IMR-90 (cell line): Measurements from ENCODE around the gene PKM. TPM values are rescaled to one million over a fixed set of nuclear protein-coding genes. Genes with fewer than 3 reads are reported as not detected.
"Not testable (repeated sequence)": the region's sequence is repeated elsewhere in the genome, so short reads cannot be mapped to it uniquely, and the experiment has no call there.

Experiments
- ATAC-seq: fragments of 200-7000 bp; cut with Tn5 transposase; 2 replicates; pipeline ENCODE4 v1.9.1; 2020; ENCODE audit warnings: low read depth, mild to moderate bottlenecking, moderate library complexity
- BruUV-seq: library from RNA; stranded (reverse); fragments of 400-500 nt; replicated peaks from 2 replicates; lab custom pipeline; 2021; lab: Mats Ljungman, UMichigan
- CTCF ChIA-PET: fragments of 300-600 bp; formaldehyde crosslinking; extraction: SDS; loops from one replicate; lab custom pipeline; 2021; ENCODE audit warnings: antibody characterized with exemption; lab: Yijun Ruan, JAX
- POLR2A ChIA-PET: fragments of 300-600 bp; sonication (Branson Sonifier 250); formaldehyde crosslinking; loops from one replicate; lab custom pipeline; 2022; ENCODE audit warnings: antibody characterized with exemption; ENCODE audit not compliant: unreplicated experiment; lab: Charles Lee
- DNase-seq: peaks from one replicate; pipeline ENCODE4 v3.0.0; 2013
- H2AFZ ChIP-seq: replicated peaks from 2 replicates; pipeline ENCODE3; 2013; ENCODE audit warnings: low read length, mild to moderate bottlenecking; ENCODE audit not compliant: poor library complexity
- H2AK5ac ChIP-seq: 2 replicates; pipeline ENCODE4 v1.6.1; 2013; ENCODE audit warnings: low read depth, low read length, inconsistent platforms
- H2AK9ac ChIP-seq: replicated peaks from 2 replicates; pipeline ENCODE3; 2013; ENCODE audit warnings: mild to moderate bottlenecking, low read depth, low read length, moderate library complexity; ENCODE audit not compliant: poor library complexity
- H2BK120ac ChIP-seq: 2 replicates; pipeline ENCODE4 v1.6.1; 2013; ENCODE audit warnings: low read depth, low read length, inconsistent platforms
- H2BK15ac ChIP-seq: 3 replicates; pipeline ENCODE4 v1.6.1; 2013; ENCODE audit warnings: low read depth, low read length, inconsistent platforms
- H2BK20ac ChIP-seq: 2 replicates; pipeline ENCODE4 v1.6.1; 2013; ENCODE audit warnings: low read depth, mild to moderate bottlenecking, inconsistent platforms, low read length, moderate library complexity
- H2BK5ac ChIP-seq: 2 replicates; pipeline ENCODE4 v1.6.1; 2013; ENCODE audit warnings: mild to moderate bottlenecking, low read depth, low read length, inconsistent platforms; ENCODE audit not compliant: poor library complexity, severe bottlenecking
- H3K14ac ChIP-seq: replicated peaks from 2 replicates; pipeline ENCODE4 v1.6.1; 2013; ENCODE audit warnings: low read depth, low read length, inconsistent platforms
- H3K18ac ChIP-seq: 2 replicates; pipeline ENCODE4 v1.6.1; 2013; ENCODE audit warnings: low read depth, low read length, control low read depth
- H3K23ac ChIP-seq: 2 replicates; pipeline ENCODE4 v1.6.1; 2013; ENCODE audit warnings: low read depth, low read length, inconsistent platforms
- H3K27ac ChIP-seq: 2 replicates; pipeline ENCODE4 v1.5.1; 2013; ENCODE audit warnings: mild to moderate bottlenecking, control low read depth, low read length; ENCODE audit not compliant: insufficient read depth
- H3K27me3 ChIP-seq: 2 replicates; pipeline ENCODE4 v1.6.1; 2013; ENCODE audit warnings: low read length; ENCODE audit not compliant: control insufficient read depth, insufficient read depth
- H3K36me3 ChIP-seq: 2 replicates; pipeline ENCODE4 v1.6.1; 2013; ENCODE audit warnings: low read length, mixed read lengths; ENCODE audit not compliant: control insufficient read depth, insufficient read depth
- H3K4ac ChIP-seq: 2 replicates; pipeline ENCODE4 v1.6.1; 2013; ENCODE audit warnings: low read depth, low read length, inconsistent platforms
- H3K4me1 ChIP-seq: 2 replicates; pipeline ENCODE4 v1.6.1; 2013; ENCODE audit warnings: low read length, mixed read lengths; ENCODE audit not compliant: control insufficient read depth, insufficient read depth
- H3K4me2 ChIP-seq: 2 replicates; pipeline ENCODE4 v1.6.1; 2013; ENCODE audit warnings: low read depth, mild to moderate bottlenecking, control low read depth, low read length, moderate library complexity
- H3K4me3 ChIP-seq: 2 replicates; pipeline ENCODE4 v1.5.1; 2013; ENCODE audit warnings: low read depth, mild to moderate bottlenecking, control low read depth, low read length, moderate library complexity; ENCODE audit not compliant: insufficient read depth
- H3K56ac ChIP-seq: 2 replicates; pipeline ENCODE4 v1.6.1; 2013; ENCODE audit warnings: low read length, inconsistent platforms; ENCODE audit not compliant: insufficient read depth; ENCODE audit errors: extremely low read depth
- H3K79me1 ChIP-seq, 2 experiments: 2 replicates each; pipeline ENCODE4 v1.6.1; 2013; ENCODE audit warnings: low read length in 2 of 2, inconsistent platforms in 1 of 2, low read depth in 1 of 2
- H3K9ac ChIP-seq: 2 replicates; pipeline ENCODE4 v1.6.1; 2013; ENCODE audit warnings: low read depth, low read length, control low read depth
- H3K9me1 ChIP-seq: 2 replicates; pipeline ENCODE4 v1.6.1; 2013; ENCODE audit warnings: low read length, inconsistent platforms; ENCODE audit not compliant: insufficient read depth
- H3K9me3 ChIP-seq: 2 replicates; pipeline ENCODE4 v1.6.1; 2013; ENCODE audit warnings: low read length; ENCODE audit not compliant: control insufficient read depth, insufficient read depth
- H4K20me1 ChIP-seq: 2 replicates; pipeline ENCODE4 v1.6.1; 2013; ENCODE audit warnings: low read length, inconsistent platforms; ENCODE audit not compliant: insufficient read depth
- H4K5ac ChIP-seq: 2 replicates; pipeline ENCODE4 v1.6.1; 2013; ENCODE audit warnings: mild to moderate bottlenecking, low read depth, low read length, control low read depth
- H4K8ac ChIP-seq, 2 experiments: 2 replicates each; pipeline ENCODE4 v1.6.1; 2013; ENCODE audit warnings: low read depth in 2 of 2, low read length in 2 of 2, control low read depth in 1 of 2, inconsistent platforms in 1 of 2
- H4K91ac ChIP-seq: 2 replicates; pipeline ENCODE4 v1.6.1; 2013; ENCODE audit warnings: low read depth, low read length, inconsistent platforms; ENCODE audit not compliant: insufficient read depth
- CEBPB ChIP-seq: IDR thresholded peaks from 2 replicates; pipeline ENCODE4 v1.6.1; 2012; ENCODE audit warnings: low read depth, low read length, improper control_type of control experiment
- WGBS, 2 experiments: methylation state at CpG; one replicate each; pipeline versions ENCODE4 v1.1.5 to v1.1.7; 2013; ENCODE audit warnings: missing lambda C conversion rate in 2 of 2; ENCODE audit not compliant: insufficient read length in 1 of 2; ENCODE audit errors: extremely low coverage in 2 of 2; 5-methylcytosine and 5-hydroxymethylcytosine counted together
- dilution Hi-C: fragments of 300-500 bp; cut with HindIII; formaldehyde crosslinking; loops from one replicate; pipeline ENCODE4 v1.14.3; 2018; ENCODE audit warnings: low sequenced_read_pairs; ENCODE audit not compliant: unreplicated experiment
- in situ Hi-C: fragments of 300-500 bp; cut with MboI; formaldehyde crosslinking; loops from 3 replicates; pipeline ENCODE4 v1.14.3; 2019; ENCODE audit warnings: low sequenced_read_pairs, inconsistent platforms, mixed read lengths
- intact Hi-C: fragments of 100-400 bp; cut with micrococcal nuclease; formaldehyde crosslinking; loops from 2 replicates; pipeline ENCODE4 v1.10.0; 2022
- polyA plus RNA-seq, 3 experiments: library from polyadenylated mRNA; depleted of rRNA; stranded (reverse); fragments of >200 nt; gene quantifications; 2 replicates each; pipeline ENCODE4 v1.2.3, GENCODE V29; 2012; ENCODE audit warnings: low replicate concordance in 1 of 3
- total RNA-seq: library from RNA; depleted of rRNA; stranded (reverse); fragments of >200 nt; gene quantifications from 2 replicates; pipeline ENCODE4 v1.2.3, GENCODE V29; 2012

The PKM gene
- total and polyA plus RNA-seq, 2 of the 4 experiments (the other 2 are of a cell fraction) = 2,219 to 3,859 TPM

GRCh38 chr15:72171978-72172377 lies 59.0 kb downstream of the PKM start:
- in situ Hi-C loops, H3K4ac ChIP-seq, H3K79me1 ChIP-seq, intact Hi-C loops, H2AK5ac ChIP-seq, H3K36me3 ChIP-seq, DNase-seq, ATAC-seq, H3K4me2 ChIP-seq, H2AFZ ChIP-seq, H3K9me3 ChIP-seq, H3K9me1 ChIP-seq, H3K27ac ChIP-seq, BruUV-seq, POLR2A ChIA-PET, H2BK5ac ChIP-seq, H2BK15ac ChIP-seq, H3K4me3 ChIP-seq, H2AK9ac ChIP-seq, H4K91ac ChIP-seq, H3K56ac ChIP-seq, H3K23ac ChIP-seq, H3K14ac ChIP-seq, H4K20me1 ChIP-seq, H2BK20ac ChIP-seq, H4K5ac ChIP-seq, dilution Hi-C loops, H4K8ac ChIP-seq, H2BK120ac ChIP-seq, H3K18ac ChIP-seq, H3K9ac ChIP-seq: not testable (repeated sequence)
- Histone ChIP-seq H3K4me1 (peaks cover 12% of the 10 kb centered on the region), H3K27me3 (peaks cover 74% of the 10 kb centered on the region)
- CTCF ChIA-PET = interaction anchor here (0.6 kb wide), 1 partner anchor 509 kb away, joined by 6 read pairs; no protein-coding TSS in a partner anchor
- 65% methylated on average over 4 of the region's 10 CpGs; no CpG with 5 or more reads in 1 of the 2 experiments for WGBS, 2 experiments
- TF ChIP-seq CEBPB = peak; percentile 32
